PFSK-1 (cell line): ENCODE measurements around the gene RBPJL.

Experiments
- POLR2AphosphoS5 ChIP-seq: IDR thresholded peaks from 2 replicates; pipeline ENCODE4 v1.6.1; 2012; ENCODE audit warnings: low read depth, mild to moderate bottlenecking, control low read depth, low read length, moderate library complexity
- REST ChIP-seq, 2 experiments: IDR thresholded peaks; 2 replicates each; pipeline versions ENCODE4 v1.6.1 to v1.8.0; 2011 to 2012; ENCODE audit warnings: low read depth in 2 of 2, low read length in 2 of 2, control low read depth in 1 of 2, inconsistent platforms in 1 of 2, mild to moderate bottlenecking in 1 of 2, moderate library complexity in 1 of 2; ENCODE audit not compliant: insufficient read depth in 1 of 2
- TAF1 ChIP-seq: IDR thresholded peaks from 2 replicates; pipeline ENCODE4 v1.6.1; 2012; ENCODE audit warnings: low read length, control low read depth, borderline replicate concordance; ENCODE audit not compliant: insufficient read depth

GRCh38 chr20:45288376-45288775 is 18.3 kb upstream of the RBPJL start:
- TF ChIP-seq REST (IDR thresholded peaks at IDR 0.05; ENCODE audit: insufficient read depth in 1 of 2, low read depth in 2 of 2, low read length in 2 of 2) (no peak), TAF1 (no peak), POLR2AphosphoS5 (no peak)
